Measurements from ENCODE around the gene NR2F2.

DNA sequence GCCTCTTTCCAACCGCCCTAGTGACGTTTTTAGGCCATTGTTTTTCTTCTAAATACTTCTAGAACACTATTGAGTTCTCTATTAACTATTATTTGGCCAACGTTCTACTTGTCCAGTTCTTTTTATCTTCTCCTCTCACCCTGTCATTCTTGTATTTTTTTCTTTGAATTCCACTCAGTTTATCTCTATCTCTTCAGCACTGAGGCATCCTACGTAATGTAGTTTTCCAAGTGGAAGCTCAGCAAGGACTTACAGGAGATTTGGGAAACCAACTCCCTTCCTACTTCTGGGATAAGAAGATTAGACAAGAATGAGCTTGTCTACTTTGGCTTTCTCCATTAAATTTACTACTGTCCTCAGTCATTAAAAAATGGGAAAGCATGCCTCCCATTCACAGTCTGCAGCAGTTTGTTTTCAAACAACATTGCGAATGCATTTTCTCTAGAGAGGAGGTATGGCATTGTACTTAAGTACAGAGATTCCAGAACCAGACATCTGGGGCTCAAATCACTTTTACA is 21.3 kb upstream of the NR2F2 start:
- no peak for TF ChIP-seq POLR2A (IDR thresholded peaks at IDR 0.05; ENCODE audit: low read depth, low read length)
- TF ChIP-seq POLR2AphosphoS5 (IDR thresholded peaks at IDR 0.05; ENCODE audit: low read depth, low read length) = no peak
